Activated CD4-positive, alpha-beta T cell treated with anti-CD3 and anti-CD28 coated beads, Interleukin-10, Interleukin-2, amounts not matched to agents 100 ng/mL and 50 ng/mL, durations not matched to agents 16 hours and 8 hours (primary cell): ENCODE results near the gene ITGA4.

Source experiments
- DNase-seq: peaks from one replicate; pipeline ENCODE4 v3.0.0-alpha.2; 2020

Gene ITGA4

DNA sequence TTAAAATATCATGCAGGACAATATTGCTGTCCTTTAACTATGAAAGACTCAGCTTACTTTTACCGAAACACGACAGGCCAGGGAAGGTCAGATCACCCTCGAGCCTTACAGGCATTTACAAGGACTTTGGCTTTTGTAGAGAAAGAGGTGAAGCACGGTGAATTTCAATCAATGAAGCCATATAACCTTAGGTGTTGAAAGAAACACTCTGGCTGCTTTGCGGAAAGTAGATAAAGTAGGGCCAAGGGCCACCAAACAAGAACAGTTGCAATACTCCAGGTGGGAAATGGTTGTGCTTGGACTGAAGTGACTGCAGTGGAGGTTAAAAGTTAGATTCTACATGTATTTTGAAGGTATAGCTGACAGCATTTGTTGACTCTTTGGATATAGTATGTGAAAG lies 119.2 kb downstream of the ITGA4 start:
- no peak for DNase-seq

DNA sequence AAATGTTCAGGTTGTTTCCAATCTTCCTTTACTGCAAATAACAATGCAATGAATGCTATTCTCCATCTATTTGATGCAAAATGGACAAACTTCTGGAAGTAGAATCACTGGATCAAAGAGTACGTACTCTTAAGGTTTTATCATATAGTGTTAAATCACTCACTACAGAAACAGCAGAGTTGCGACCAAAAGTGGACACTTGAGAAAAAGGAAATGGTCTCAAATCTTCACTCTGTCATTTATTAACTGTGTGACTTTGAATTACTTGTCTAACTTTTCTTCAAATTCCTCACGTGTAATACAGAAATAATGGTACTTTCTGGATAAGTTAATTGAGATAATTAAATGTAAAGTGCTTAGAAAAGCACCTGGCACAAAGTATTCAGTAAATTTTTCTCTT lies 121.6 kb downstream of the ITGA4 start:
- no peak for DNase-seq

DNA sequence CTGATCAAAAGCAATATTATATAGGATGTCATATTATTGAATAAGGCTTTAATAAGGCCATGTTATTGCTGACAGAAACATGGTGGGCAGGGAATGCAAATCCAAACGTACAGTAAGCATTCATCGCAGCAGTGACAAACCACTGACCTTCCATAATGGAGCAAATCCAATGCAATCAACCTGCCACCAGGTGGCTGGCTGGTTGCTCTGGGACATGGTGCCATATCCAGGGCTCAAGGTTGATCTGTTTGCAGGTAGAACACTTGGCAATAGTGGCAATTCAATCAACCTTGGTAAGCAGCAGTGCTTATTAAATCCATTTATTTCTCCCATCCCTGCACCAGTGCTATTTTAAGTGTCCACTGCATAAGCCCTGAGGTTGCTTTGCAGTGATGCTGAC lies 124.3 kb downstream of the ITGA4 start:
- no peak for DNase-seq

DNA sequence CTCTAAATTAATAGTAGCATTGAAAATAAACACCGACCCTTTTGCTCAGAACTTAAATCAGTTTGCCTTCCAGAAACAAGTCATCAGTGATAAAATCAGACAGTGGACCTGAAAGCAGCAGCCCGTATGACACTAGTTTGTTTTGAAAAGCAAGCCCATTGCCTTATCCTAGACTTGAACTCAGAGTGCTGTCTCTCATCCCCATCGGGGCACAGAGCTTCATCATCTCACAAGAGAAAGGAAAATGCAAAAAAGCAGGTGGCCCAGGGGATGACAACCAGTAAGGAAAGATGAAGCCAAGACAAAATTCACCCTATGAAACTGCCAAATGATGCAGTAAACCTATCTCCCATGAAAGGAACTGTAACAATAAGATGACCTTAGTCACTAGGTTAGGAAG lies 128.5 kb downstream of the ITGA4 start:
- no peak for DNase-seq
